Activated CD8-positive, alpha-beta memory T cell treated with anti-CD3 and anti-CD28 coated beads, Interleukin-2, amount 50 U/mL, for 24 hours (primary cell): ENCODE measurements around the gene CRADD.
"Not testable (repeated sequence)": the region's sequence is repeated elsewhere in the genome, so short reads cannot be mapped to it uniquely, and the experiment has no call there.

Experiments
- DNase-seq: peaks from one replicate; pipeline ENCODE4 v3.0.0-alpha.2; 2020; ENCODE audit errors: extremely low read depth

CRADD gene

GRCh38 chr12:93784339-93785086 is 107.3 kb downstream of the CRADD start:
- no peak for DNase-seq

GRCh38 chr12:93785249-93786010 is 108.3 kb downstream of the CRADD start:
- no peak for DNase-seq

- no peak for DNase-seq
Observed at GRCh38 chr12:93786656-93787397, 109.7 kb downstream of the CRADD start.

GRCh38 chr12:93788853-93789252 is 111.7 kb downstream of the CRADD start:
- DNase-seq: no peak

GRCh38 chr12:93789767-93790166 is 112.6 kb downstream of the CRADD start:
- DNase-seq: no peak

- DNase-seq: no peak
Observed at GRCh38 chr12:93790472-93791152, 113.4 kb downstream of the CRADD start.

GRCh38 chr12:93793007-93793406 is 115.8 kb downstream of the CRADD start:
- DNase-seq: no peak

GRCh38 chr12:93793983-93794382 is 116.8 kb downstream of the CRADD start:
- no peak for DNase-seq

GRCh38 chr12:93794738-93795137 is 117.6 kb downstream of the CRADD start:
- DNase-seq: no peak

- DNase-seq: no peak
Observed at GRCh38 chr12:93795352-93795751, 118.2 kb downstream of the CRADD start.

GRCh38 chr12:93796729-93797128 is 119.6 kb downstream of the CRADD start:
- DNase-seq: no peak

- no peak for DNase-seq
Observed at GRCh38 chr12:93798279-93799151, 121.3 kb downstream of the CRADD start.

- DNase-seq: not testable (repeated sequence)
Observed at GRCh38 chr12:93801666-93802065, 124.5 kb downstream of the CRADD start.

- DNase-seq: no peak
Observed at GRCh38 chr12:93802293-93802692, 125.1 kb downstream of the CRADD start.

GRCh38 chr12:93802698-93803423 is 125.7 kb downstream of the CRADD start:
- no peak for DNase-seq

- no peak for DNase-seq
Observed at GRCh38 chr12:93803424-93803807, 126.2 kb downstream of the CRADD start.

GRCh38 chr12:93804392-93805179 is 127.4 kb downstream of the CRADD start:
- DNase-seq: no peak

- no peak for DNase-seq
Observed at GRCh38 chr12:93805736-93806141, 128.6 kb downstream of the CRADD start.

GRCh38 chr12:93807354-93807753 is 130.2 kb downstream of the CRADD start:
- no peak for DNase-seq
